ENCODE data around the gene CELF5. TPM values are rescaled to one million over a fixed set of nuclear protein-coding genes. Genes with fewer than 3 reads are reported as not detected.
"Not testable (repeated sequence)": the region's sequence is repeated elsewhere in the genome, so short reads cannot be mapped to it uniquely, and the experiment has no call there.

Gene CELF5
- total and polyA plus RNA-seq, 2 donors (not counting 1 experiment from before 2014, with no cell fraction given) = 0.15 TPM; not detected in 1

GRCh38 chr19:3190921-3191805 lies 33.3 kb upstream of the CELF5 start:
- H3K9me3 Mint-ChIP-seq (ENCODE audit: insufficient read depth) = no peaks in the 10 kb centered on the region
- Histone ChIP-seq H3K27ac (ENCODE audit: low read length in 2 of 2) (no peak overlapping the region), H3K9me3 (ENCODE audit: control extremely low read depth in 1 of 3, control insufficient read depth in 2 of 3, insufficient read depth in 1 of 3, low read length in 2 of 3) (peaks cover 0 to 11% (median 0%) of the 10 kb centered on the region in 3 donors), H4K20me1 (ENCODE audit: control insufficient read depth, insufficient read depth, low read length, poor library complexity, severe bottlenecking) (peaks cover 78% of the 10 kb centered on the region), H3K79me2 (ENCODE audit: control insufficient read depth, insufficient read depth, low read length) (peaks cover 78% of the 10 kb centered on the region), H3K4me2 (replicated peaks; ENCODE audit: low read depth, low read length, poor library complexity, severe bottlenecking) (no peak overlapping the region), H3K9ac (ENCODE audit: low read length) (no peak overlapping the region), H3K4me3 (ENCODE audit: control extremely low read depth in 1 of 5, extremely low read depth in 1 of 5, insufficient read depth in 1 of 5, low read depth in 2 of 5, low read length in 4 of 5) (no peak overlapping the region), H3K36me3 (replicated peaks in 1 of 2; ENCODE audit: control extremely low read depth in 1 of 2, control insufficient read depth in 1 of 2, extremely low read depth in 1 of 2, insufficient read depth in 2 of 2, low read length in 1 of 2) (peaks cover 0 to 16% of the 10 kb centered on the region in 2 experiments), H3K4me1 (ENCODE audit: control insufficient read depth in 2 of 2, insufficient read depth in 2 of 2, low read length in 2 of 2) (peaks cover 19 to 42% of the 10 kb centered on the region in 2 donors), H2AFZ (ENCODE audit: insufficient read depth, low read depth, low read length, poor library complexity, severe bottlenecking) (no peak overlapping the region), H3K27me3 (replicated peaks in 1 of 4; ENCODE audit: control extremely low read depth in 1 of 4, control insufficient read depth in 3 of 4, insufficient read depth in 4 of 4, low read length in 3 of 4) (no peaks in the 10 kb centered on the region)
- intact Hi-C loops (cut with micrococcal nuclease) = no loop called here
- ATAC-seq (ENCODE audit: low read depth) (no peak), DNase-seq (no peak)
- POLR2A ChIA-PET = interaction anchor here (0.7 kb wide), 1 partner anchor 14 kb away, joined by 3 read pairs; no protein-coding TSS in a partner anchor
- peaks cover 37% of the 10 kb centered on the region for H3K4me1 Mint-ChIP-seq
- H3K27ac Mint-ChIP-seq = no peak overlapping the region
- no peak overlapping the region for H3K4me3 Mint-ChIP-seq
- H3K27me3 Mint-ChIP-seq = no peaks in the 10 kb centered on the region
- TF ChIP-seq EZH2 (IDR thresholded peaks at IDR 0.05; ENCODE audit: borderline replicate concordance, insufficient read depth, low read depth, low read length, poor library complexity, severe bottlenecking) = no peak
- CTCF ChIA-PET = no interaction called here
- 96% methylated on average over 41 of the region's 46 CpGs for WGBS (ENCODE audit: insufficient coverage)

- H2AFZ ChIP-seq (ENCODE audit: insufficient read depth, low read depth, low read length, poor library complexity, severe bottlenecking); CTCF ChIA-PET; H3K4me3 ChIP-seq (ENCODE audit: control extremely low read depth in 1 of 5, extremely low read depth in 1 of 5, insufficient read depth in 1 of 5, low read depth in 2 of 5, low read length in 4 of 5); H3K9me3 Mint-ChIP-seq (ENCODE audit: insufficient read depth); H3K27ac ChIP-seq (ENCODE audit: low read length in 2 of 2); DNase-seq; H3K27me3 Mint-ChIP-seq; H3K4me2 ChIP-seq (replicated peaks; ENCODE audit: low read depth, low read length, poor library complexity, severe bottlenecking); H3K27ac Mint-ChIP-seq; POLR2A ChIA-PET; H3K27me3 ChIP-seq (replicated peaks in 1 of 4; ENCODE audit: control extremely low read depth in 1 of 4, control insufficient read depth in 3 of 4, insufficient read depth in 4 of 4, low read length in 3 of 4); ATAC-seq (ENCODE audit: low read depth); H3K9ac ChIP-seq (ENCODE audit: low read length); H3K4me3 Mint-ChIP-seq; intact Hi-C loops (cut with micrococcal nuclease): not testable (repeated sequence)
- H3K9me3 ChIP-seq (ENCODE audit: control extremely low read depth in 1 of 3, control insufficient read depth in 2 of 3, insufficient read depth in 1 of 3, low read length in 2 of 3) = peaks cover 0 to 11% (median 0%) of the 10 kb centered on the region in 3 donors
- peaks cover 72% of the 10 kb centered on the region for H4K20me1 ChIP-seq (ENCODE audit: control insufficient read depth, insufficient read depth, low read length, poor library complexity, severe bottlenecking)
- H3K79me2 ChIP-seq (ENCODE audit: control insufficient read depth, insufficient read depth, low read length) = peaks cover 72% of the 10 kb centered on the region
- H3K4me1 ChIP-seq (ENCODE audit: control insufficient read depth in 2 of 2, insufficient read depth in 2 of 2, low read length in 2 of 2) = peaks cover 14 to 36% of the 10 kb centered on the region in 2 donors
- peaks cover 0 to 22% of the 10 kb centered on the region in 2 experiments for H3K36me3 ChIP-seq (replicated peaks in 1 of 2; ENCODE audit: control extremely low read depth in 1 of 2, control insufficient read depth in 1 of 2, extremely low read depth in 1 of 2, insufficient read depth in 2 of 2, low read length in 1 of 2)
- 96% methylated on average over 9 of the region's 12 CpGs for WGBS (ENCODE audit: insufficient coverage)
- peaks cover 33% of the 10 kb centered on the region for H3K4me1 Mint-ChIP-seq
These were observed 32.7 kb upstream of the CELF5 start for GRCh38 chr19:3191806-3192104.

Measured in B cell (primary cell).